Mammary epithelial cell (primary cell): Measurements from ENCODE around the gene KRT1.

Experiments
- CTCF ChIP-seq, 2 donors: IDR thresholded peaks in 1 of 2; conservative IDR thresholded peaks in 1 of 2; 2 replicates each; pipeline ENCODE4 v1.5.1; 2011 to 2012; ENCODE audit warnings: inconsistent platforms in 2 of 2, low read length in 2 of 2, mild to moderate bottlenecking in 2 of 2, control low read depth in 1 of 2, low read depth in 1 of 2; ENCODE audit not compliant: insufficient read depth in 1 of 2; ENCODE audit errors: extremely low read depth in 1 of 2
- EZH2 ChIP-seq: IDR thresholded peaks from 2 replicates; pipeline ENCODE4 v1.6.1; 2012; ENCODE audit warnings: low read length, inconsistent platforms, borderline replicate concordance

- TF ChIP-seq CTCF (conservative IDR thresholded peaks at IDR 0.05 in 1 of 2, IDR thresholded peaks at IDR 0.05 in 1 of 2; ENCODE audit: extremely low read depth in 1 of 2, insufficient read depth in 1 of 2, low read depth in 1 of 2, low read length in 2 of 2) (no peak), EZH2 (no peak)
Observed at GRCh38 chr12:52628841-52629240, 51.4 kb downstream of the KRT1 start.
